ENCODE data around the gene ZNF497.
A peak's percentile ranks its signal among the peaks of the same experiment; 100 is the strongest.
"Not testable (repeated sequence)": the region's sequence is repeated elsewhere in the genome, so short reads cannot be mapped to it uniquely, and the experiment has no call there.

The ZNF497 gene

DNA sequence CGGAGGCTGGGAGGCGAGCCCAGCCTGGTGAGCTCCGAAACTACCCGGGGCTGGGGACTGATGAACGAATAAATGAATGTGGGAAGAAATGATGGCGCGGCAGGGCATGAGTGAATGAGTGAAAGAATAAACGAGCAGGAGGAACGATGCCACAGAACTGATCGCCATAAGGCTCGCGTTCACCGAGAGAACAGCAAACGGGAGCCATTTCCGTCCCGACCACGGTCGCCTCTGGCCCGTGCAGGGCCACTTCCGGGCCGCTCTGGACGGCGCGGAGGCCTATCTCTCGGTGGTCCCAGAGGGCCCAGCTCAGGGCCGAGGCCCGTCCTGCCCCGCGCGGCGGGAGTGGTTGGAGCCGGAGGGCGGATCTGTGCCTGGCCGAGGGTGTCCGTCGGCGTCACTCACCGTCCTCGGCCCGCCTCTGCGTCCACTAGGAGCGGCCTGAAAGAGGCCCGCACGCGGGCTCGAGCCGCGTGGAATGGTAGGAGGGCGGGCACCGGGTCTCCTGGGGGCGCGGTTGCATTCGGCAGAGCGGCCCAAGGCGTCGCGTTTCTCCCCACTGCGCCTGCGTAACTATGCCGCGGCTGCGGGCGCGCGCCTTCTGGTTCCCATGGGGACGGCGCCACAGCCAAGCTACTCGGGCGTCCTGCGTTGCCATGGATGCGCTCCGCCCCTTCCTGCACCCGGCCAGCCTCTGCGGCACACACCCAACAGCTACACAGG, at the start of gene ZNF497:
TSS of gene ZNF497 (minus strand) at position 480 of the 723 bp plus-strand sequence. CDS start 5,116 bp downstream, outside the sequence.
- DNase-seq, result peak; percentile 97 to 98

DNA sequence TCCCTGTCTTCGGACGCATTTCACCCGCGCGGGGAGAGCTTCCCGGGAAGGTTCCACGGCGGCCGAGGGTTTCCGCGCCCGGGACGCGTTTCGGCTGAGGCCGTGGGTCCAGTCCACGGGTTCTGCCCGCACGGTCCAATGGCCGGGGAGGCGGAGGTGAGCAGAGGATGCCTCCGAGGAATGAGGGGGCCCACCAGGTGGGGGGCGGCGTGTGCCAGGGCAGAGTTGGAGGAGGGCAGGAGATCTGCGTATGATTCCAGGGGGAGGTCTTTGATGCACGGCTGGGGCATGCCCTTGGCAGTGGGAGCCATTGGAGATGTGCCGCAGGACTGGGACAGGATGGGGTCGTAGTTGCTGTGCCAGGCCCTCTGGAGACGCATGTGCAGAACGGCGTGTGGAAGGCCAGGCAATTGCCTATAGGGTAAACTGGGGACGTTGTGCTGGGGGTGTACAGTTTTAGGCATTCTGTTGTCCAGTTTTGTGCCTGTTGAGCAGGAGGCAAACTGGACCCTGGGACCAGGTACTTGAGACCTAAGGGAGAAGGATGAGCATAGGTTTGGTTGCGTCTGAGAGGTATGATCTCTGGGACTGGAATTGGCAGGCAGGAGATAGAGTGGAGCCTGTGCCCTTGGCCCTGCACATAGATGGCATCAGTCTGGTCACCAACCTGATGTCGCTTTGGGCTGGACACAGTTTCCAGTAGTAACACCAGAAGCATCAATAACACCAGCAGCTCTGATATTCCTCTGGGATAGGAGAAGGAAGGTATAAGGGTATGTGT, 46.6 kb upstream of the ZNF497 start:
- no peak for DNase-seq

DNA sequence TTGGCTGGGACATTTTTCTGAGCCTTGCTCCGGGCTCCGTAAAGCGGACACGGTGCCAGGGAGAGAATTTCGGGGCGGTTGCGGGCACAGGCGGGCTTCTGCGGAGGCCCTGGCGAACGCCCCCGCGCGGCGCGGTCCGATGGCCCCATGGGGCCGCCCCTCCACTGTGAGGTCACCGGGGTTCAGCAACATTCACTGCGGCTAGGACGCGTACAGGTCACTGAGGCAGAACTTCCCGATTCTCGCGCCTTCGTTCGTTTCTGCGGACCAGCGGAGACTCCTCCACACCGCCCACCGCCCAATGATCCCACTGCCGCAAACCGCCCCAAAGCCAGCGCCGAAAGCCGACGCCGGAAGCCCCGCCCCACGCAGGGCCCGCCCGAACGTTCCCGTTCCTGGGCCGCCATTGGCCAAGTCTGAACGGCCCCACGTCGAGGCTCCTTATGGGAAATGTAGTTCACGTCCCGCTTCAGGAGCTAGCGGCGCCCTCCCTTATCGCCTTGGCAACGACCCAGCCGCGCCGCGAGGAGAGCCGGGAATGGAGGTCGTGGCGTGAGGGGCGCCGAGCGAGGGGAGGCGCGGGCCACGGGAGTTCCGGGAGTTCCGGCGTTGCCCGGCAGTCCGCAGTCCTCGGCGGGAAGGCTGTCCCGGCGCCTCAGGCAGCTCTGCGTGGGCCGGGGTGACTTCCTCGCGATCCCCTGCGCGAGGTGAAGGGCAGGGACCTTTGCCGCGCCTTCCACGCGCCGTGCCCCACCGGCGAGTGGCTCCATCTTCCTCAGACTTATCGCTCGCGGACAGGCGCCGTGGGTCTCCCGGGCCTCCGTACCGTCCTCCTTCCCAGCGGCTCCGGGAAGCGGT, 45.8 kb upstream of the ZNF497 start, which contains the start of gene ZNF584:
TSS of gene ZNF584 (plus strand) at position 498 of the 858 bp plus-strand sequence. CDS start 499 bp downstream, outside the sequence.
- DNase-seq, result peak; percentile 92 to 95

DNA sequence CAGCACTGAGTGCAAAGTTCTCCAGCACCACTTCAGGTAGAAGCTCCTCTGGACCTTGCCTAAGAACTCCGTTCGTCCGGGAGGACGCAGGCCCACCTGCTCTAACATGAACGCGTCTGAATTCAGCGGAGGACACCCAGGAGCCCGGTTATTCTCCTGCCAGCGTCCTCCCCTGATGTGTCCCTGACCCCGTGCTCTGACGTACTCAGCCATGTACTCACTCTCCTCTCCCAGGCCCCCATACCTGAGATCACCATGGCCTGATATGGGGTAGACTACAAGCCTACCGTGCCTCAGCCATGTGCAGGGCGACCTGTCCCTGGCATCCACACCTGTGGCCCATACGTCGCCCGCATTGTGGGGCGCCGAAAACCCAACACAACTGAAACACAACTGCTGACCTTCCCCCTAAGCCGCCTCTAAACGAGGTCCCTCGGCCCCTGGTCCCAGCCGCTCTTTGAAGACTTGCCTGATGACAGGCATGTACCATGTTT, 45.2 kb upstream of the ZNF497 start:
- no peak for DNase-seq

DNA sequence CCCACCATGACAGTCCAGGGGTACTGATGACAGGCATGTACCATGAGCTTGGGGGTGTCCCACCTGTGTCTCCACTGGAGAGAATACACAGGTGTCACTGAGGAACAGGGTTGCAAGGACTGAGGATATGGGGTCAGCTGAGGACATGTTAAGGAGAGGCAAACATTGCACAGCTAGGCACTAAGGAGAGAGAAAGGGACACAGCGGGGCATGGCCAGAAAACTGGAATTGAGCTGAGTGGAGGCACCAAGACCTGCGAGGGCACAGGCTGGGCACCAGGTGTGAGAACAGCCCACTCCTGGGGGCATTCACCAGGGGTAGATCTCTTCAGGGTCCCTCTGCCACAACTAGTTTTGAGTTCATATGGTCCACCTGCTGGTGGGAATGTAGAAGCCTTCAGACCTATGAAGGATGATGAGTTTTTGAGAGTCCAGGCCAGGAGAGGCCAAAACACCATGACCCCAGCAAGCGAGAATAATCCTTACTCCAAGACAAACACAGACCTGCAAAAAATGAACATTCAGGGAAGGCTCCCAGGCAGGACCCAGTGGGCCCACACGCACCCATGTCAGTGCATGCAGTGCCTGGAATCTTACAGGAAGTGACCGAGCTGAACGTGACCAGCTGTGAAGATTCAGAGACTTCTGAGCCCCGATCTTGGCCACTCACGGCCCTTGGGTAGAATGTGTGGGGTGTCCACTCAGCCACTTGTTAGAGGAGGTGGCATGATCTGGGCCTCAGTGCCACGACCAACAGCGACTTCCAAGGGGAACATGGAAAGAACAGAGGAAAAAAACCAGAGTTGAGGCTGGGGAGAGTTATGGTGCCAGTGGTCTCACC, 44.5 kb upstream of the ZNF497 start:
- DNase-seq, result no peak

DNA sequence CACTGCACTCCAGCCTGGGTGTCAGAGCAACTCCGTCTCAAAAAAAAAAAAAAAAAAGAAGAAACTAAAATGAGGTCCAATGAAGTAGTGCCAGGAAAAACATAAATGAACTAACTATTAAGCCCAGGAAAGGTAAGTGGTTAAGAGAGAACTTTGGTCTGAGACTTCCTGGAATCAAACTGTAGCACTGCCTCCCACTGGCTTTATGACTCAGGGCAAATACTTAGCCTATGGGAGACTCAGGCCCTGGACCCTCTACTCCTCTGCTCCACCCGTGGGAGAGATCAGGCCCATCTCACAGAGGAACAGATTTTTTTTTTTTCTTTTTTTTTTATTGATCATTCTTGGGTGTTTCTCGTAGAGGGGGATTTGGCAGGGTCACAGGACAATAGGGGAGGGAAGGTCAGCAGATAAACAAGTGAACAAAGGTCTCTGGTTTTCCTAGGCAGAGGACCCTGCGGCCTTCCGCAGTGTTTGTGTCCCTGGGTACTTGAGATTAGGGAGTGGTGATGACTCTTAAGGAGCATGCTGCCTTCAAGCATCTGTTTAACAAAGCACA, 41.4 kb upstream of the ZNF497 start:
- DNase-seq, result not testable (repeated sequence)

DNA sequence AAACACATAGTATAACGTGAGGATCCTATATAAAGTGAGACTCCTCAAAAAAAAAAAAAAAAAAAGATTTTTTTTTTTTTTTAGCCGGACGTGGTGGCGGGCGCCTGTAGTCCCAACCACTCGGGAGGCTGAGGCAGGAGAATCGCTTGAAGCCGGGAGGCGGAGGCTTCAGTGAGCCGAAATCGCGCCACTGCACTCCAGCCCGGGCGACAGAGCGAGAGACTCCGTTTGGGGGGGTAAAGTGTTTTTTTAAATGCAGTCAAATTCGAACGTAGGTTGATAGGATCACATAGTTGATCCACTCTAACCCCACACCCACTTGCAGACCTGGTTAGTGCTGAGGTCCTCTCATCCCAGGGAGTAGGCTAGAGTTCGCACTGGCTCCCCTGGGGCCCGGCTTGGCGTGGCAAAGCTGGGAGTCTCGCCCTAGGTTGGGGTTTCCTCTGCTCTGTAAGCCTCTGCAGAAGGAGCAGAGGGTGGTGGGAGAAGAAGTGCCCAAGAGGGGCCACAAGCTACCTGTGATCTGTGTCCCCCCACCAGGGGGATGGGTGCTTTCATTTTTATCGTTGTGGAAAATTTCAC, 39.4 kb upstream of the ZNF497 start:
- no peak for DNase-seq

DNA sequence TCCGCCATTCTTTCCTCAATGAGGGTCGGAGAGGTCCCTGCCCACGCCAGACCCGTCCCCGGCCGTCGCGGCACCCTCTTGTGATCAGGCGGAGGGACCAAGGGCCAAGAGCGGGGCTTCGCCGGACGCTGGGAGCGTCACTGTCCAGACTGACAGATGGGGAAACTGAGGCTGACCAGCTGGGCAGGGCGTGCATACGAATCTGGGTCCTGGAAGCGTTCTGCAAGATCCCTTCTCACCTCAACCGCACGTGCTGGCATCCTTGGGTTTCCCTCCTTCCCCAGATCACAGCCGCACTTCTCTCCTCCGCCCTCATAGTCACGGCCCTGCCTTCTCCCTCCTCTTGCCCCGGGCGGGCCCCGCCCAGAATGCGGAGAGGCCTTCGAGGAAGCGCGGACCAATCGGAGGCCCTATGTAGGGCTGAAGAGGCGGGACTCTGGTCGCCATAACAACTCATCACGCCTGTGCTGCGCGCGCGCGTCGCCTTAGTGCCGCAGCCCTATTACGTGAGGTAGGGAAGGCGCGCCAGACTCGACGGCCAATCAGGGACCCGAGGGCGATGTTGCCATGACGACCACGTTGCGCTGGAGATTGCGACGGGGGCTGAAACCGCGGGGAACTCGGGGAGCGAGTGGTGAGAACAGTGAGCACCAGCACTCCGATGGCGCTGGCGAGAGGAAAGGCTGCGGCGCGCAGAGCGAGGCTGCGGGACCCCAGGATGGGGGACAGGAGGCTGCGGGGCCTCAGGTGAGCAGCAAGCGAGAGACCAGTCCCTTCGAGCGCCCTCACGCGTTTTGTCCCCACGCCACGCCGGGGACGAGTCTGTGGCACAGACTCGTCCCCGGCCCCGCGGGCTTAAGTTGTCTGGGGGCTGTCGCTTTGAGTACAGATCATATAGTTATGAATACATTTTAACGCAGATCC, 38.6 kb upstream of the ZNF497 start:
- DNase-seq, result peak; percentile 99 to 100

DNA sequence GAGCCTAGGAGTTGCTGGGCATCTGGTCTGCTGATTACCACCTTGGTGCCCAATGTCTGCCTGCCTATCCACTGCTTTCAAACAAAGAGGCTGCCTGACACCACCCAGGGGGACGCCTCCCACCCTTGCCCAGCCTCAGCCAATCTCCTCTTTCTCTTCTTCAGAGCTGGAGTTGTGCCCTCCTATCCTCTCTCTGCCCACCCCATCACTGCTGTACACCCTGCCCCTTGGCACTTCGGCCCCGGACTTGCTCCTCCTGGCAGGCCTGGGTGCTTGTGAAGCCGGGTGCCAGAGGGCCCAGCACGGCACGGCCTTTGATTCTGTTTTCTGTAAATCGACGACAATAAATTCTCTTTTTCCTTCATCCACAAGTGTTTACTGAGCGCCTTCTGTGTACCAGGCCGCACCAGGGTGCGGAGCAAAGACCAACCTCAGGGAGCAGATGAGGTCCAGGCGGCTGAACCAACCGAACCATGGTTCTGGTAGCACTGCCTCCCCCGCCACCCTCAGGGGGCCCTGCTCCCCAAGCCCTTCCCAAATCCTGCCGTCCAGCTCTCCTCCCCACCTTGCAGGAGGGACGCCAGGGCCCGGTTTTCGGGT, 37.9 kb upstream of the ZNF497 start:
- DNase-seq, result no peak

DNA sequence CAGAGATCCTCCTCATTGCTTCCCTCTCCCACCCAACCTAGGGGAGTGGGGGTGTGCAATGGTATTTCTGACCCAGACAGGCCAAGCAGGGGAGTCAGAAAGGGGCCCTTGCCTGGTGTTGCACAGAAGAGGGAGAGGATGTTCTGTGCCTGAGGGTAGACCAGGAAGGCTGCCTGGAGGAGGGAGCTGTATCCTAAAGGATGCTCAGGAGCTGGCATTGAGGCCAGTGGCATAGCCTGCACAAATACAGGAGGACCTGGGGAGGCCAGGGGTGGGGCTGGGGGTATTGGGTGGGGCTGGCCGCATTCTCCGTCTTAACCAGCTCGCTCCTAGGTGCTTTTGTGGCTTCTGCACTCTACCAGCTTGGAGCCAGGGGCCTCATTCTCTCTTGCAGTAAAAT, 37.4 kb upstream of the ZNF497 start:
- no peak for DNase-seq

DNA sequence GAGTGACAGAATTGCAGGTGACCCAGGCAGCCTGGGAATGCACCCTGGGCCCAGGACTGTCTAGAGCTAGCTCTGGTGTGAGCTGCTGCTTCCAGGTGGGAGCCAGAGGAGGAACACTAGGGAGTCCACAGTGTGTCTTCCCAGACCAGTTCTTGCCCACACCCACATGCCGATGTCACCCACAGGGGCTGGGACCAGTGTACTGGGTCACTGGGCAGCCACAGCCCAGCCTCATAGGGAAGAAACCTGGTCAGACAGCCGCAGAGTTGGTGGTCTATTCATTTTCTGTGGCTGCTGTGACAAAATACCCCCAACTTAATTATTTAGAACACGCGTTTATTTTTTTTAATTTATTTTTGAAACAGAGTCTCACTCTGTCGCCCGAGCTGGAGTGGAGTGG, 36.0 kb upstream of the ZNF497 start:
- DNase-seq, result no peak

DNA sequence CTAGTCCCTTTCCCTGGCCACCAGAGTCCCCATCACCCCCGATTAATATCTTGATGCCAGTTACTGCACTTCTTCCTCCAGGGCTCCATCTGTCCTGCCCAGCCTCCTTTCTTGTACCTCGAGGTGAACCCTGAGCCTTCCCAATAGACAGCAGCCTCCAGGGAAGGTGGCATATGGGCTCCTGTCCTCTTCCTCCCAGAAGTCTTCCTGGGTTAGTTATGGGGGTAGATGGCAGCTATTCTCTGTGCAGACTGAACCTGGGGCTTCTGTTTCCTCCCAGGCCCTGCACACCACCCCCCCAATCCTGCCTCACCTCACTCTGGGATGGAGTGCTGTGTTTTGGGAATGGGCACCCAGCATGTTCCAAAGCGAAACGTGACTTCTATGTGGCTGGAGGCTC, 35.5 kb upstream of the ZNF497 start:
- DNase-seq, result no peak

DNA sequence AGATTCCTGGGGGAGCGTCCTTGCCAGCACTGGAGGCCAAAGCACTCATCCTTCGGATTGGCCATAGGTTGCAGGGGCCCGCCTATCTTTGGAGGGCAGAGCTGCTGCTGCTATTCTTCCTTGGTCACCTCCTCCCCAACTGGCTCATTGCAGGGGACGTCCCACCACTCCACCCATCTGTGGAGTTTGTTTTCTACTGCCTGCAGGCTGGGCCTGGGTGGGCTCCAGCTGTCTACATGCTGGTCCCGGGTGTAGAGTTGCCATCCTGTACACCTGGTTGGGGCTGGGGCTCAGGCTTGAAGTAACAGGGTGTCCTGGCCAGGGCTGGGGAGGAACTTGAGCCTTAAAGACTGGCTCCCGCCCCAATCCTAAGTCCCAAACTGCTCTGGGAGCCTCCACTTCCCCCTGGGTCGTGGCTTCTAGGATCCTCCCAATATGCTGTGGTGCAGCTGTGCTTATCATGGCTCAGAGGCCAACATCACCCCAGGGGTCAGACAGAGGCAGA, 35.0 kb upstream of the ZNF497 start:
- DNase-seq, result peak in 1 of 2 donors; percentile 7

DNA sequence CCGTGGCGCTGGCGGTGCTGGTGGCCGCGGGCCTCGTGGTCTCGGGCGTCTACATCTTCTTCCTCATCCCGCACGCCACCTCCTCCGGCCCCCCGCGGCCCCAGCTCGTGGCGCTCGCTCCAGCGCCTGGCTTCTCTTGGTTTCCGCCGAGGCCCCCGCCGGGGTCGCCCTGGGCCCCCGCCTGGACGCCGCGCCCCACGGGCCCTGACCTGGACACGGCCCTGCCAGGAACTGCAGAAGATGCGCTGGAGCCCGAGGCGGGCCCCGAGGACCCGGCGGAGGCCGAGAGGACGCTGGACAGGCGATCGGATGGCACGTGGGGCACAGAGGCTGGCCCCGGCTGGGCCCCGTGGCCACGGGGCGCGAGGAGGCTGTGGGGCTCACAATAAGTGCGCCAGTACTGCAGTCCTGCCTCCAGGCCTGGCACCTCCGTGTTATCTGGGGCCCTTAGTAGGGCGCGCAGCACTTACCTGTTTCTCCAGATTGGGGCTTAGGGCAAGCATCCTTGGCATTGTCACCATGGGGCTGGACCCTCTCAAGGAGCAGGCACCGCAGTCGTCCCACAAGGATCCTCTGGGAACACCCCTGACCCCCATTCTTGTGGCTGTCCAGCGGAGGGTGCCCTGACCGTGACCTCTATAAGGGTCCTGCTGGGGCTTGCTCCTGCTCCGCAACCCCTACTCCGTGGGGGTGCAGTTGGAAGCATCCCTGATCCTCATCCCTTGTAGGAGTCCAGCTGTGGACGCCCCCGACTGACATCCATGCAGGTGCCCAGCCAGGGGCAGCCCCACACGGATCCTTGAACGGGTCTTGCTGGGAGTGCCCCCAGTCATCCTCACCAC, 34.4 kb upstream of the ZNF497 start:
- DNase-seq, result no peak

DNA sequence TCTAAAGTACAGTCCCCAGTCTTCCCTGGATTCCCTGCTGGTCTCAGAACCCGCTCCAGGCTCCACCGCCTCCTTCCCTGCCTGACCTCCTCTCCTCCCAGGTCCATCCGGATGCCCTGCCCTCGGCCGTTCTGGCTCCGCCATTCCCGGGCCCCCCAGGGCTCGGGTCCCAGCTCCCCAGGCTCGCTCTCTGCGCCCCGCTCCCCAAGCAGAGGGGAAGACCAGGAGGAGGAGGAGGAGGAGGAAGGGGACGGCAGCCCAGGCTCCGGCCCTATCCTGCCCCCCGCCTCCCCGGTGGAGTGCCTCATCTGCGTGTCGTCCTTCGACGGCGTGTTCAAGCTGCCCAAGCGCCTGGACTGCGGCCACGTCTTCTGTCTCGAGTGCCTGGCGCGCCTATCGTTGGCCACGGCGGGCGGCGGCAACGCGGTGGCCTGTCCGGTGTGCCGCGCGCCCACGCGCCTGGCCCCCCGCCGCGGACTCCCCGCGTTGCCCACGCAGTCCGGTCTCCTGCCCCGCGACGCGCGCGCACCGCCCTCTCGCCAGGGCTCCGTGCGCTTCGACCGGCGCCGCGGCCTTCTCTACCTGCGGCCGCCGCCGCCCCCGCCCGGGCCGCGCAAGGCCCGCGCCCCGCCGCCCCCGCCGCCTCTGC, 33.6 kb upstream of the ZNF497 start:
- DNase-seq, result no peak

DNA sequence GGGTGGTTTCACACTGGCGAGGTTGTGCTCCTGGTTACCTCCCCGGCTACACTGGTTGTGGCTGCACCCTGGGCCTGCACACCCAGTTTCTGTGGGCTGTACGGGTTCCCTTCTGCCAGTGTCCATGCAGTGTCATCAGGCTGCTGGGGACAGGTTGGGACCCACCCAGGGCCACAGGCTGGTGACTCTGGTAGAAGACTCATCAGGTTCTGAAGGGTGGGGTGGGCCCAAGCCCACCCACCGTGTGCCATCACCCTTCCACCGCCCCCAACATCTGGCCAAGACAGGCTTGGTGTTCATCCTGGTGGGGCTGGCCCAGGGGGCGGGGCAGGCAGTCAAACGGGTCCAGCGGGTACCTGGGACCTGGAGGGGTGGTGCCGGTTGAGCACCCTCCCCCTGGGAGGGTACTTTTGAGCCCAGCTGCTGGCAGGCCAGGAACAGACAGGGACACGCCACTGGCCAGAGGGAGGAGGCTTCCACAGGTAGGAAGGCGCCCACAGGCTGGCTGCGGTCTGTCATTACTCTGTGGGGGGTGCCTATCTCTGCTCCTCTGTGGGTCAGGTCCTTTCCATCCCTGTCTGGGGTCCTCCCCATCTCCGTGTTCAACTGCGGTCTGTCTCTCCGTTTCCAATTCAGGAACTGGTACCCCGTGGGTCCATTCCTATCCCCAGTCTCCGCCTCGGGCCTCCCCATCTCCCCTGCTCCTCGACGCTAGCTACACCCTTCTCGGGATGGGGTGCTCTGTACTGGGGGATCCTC, 32.8 kb upstream of the ZNF497 start, which contains the start of gene RNF225:
TSS of gene RNF225 (plus strand) at position 437 of the 759 bp plus-strand sequence. CDS start 434 bp downstream, outside the sequence.
- DNase-seq, result no peak

DNA sequence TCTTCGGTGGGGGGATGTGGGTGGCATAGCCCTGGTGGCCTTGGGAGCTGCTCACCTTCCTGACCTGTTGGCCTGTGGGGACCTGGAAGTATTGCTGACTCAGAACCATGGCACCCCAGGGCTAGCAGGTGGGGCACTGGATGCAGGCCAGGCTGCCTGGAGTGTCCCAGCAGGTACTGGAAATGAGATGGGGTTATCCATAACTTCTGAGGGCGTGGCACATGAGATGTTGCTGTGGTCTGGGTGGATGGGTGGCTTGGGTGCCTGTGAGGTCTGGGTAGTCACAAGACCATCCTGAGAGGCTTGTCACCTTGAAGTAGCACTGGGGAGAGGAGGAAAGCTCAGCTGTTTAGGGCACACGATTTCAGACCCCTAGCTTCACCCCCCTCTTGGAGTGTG, 32.3 kb upstream of the ZNF497 start:
- DNase-seq, result no peak
